ENCODE results near the gene CCDC39.

Gene CCDC39

GRCh38 chr3:180564676-180565075 lies 114.6 kb downstream of the CCDC39 start:
- no peak for TF ChIP-seq CTCF (IDR thresholded peaks at IDR 0.05; ENCODE audit: insufficient read depth, low read depth, low read length, missing control alignments)
- no peak for DNase-seq (ENCODE audit: low read depth)
- no peak overlapping the region for H3K4me3 ChIP-seq (ENCODE audit: low read depth, low read length)
